HG02571 (cell line): ENCODE results near the gene PLCXD3.

Source experiments
- ATAC-seq: cut with Tn5 transposase; IDR thresholded peaks from one replicate; pipeline ENCODE4 v1.9.1; 2021; ENCODE audit warnings: mild to moderate bottlenecking, moderate library complexity; ENCODE audit not compliant: unreplicated experiment

The PLCXD3 gene

DNA sequence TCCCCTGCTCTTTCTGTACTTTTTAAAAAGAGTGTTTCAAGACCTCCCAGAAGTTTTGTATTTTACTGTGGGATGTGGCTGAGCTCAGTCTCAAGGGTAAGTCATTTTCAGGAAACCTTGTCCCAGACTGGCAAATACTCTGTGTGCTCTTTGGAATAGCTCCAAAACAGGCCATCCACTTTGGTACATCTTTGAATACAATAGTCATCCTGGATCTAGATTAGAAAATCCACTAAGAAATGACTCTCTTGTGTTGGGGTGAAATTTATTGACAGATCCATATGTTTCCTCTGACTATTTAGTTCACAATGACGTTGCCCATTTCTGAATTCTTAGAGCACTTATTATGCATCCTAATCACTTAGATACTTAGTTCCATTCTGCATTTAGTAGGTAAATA lies 95.2 kb downstream of the PLCXD3 start:
- no peak for ATAC-seq

DNA sequence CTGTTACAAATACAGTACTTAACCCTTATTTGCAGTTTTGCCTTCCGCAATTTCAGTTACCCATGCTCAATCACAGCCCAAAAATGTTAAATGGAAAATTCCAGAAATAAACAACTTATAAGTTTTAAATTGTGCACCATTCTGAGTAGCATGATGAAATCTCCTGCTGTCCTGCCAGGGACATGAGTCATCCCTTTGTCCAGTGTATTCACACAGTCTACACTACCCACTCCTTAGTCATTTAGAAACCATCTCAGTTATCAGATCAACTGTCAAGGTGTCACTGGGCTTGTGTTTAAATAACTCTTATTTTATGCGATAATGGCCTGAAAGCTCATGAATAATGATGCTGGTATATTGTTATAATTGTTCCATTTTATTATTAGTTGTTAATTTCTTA lies 95.8 kb downstream of the PLCXD3 start:
- no peak for ATAC-seq

DNA sequence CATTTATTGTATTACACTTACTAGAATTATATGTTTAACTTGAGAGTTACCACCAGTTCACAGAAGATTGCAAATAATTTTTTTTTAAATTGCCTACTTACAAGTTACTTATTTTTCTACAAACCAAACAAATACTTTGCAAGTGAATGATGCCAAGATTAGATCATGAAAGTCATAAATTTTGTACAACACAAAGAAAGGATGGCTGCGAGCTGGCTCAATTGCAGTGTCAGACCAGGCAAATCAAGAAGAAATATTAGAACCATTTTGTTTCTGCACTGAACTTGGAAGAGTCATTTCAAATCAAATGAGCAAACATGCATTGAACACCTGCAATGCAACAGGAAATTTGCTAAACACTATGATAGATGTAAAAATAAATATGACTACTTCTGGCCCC lies 97.3 kb downstream of the PLCXD3 start:
- no peak for ATAC-seq

DNA sequence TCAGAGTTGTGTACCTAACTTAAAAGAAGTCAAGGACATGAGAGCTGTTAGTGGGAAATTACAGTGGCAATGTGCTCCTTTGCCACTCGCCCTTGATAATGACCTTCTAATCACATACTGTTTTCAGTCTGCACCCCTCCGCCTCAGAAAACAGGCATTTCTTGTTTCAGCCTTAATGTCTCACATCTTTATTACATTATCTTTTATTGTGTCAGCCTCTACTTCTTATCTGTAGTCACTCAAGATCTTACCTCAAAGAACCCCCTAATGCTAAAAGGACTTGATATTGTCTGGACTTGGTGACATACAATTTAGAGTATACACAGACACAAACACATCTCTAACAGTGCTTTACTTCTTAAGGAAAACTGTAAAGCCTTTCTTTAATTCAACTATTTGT lies 97.9 kb downstream of the PLCXD3 start:
- ATAC-seq = no peak

DNA sequence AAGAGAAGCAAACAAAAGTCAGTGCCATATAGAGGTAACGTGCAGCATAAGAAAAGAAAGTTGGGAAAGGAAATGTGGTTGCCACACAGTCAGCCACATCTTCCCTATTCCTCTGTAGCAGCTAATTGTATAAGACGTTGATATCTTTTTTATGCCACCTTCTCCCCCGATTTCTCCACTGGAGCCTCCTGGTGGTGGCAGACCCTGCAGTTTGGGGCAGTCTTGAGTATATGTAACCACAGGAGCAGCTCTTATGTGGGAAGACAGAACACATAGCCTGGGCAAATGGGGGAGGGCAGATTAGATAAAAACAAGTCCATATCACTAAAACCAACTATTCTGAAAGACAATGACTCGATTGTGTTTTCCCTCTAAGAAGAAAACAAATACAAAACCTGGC lies 99.7 kb downstream of the PLCXD3 start:
- ATAC-seq = no peak

DNA sequence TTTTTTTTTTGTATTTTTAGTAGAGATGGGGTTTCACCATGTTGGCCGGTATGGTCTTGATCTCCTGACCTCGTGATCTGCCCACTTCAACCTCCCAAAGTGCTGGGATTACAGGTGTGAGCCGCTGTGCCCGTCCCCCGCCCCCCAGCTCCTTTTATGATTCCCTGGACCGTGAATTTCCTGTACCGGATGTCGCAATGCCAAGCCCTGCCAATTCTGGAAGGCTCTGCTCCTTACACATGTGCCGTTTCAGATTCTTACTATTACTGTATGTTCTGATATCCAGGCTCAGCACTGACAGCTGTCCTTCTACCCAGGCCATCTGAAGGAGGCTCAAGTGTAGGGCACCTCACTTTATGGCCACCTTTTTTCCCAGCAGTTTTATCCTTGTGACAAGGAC lies 100.1 kb downstream of the PLCXD3 start:
- no peak for ATAC-seq

DNA sequence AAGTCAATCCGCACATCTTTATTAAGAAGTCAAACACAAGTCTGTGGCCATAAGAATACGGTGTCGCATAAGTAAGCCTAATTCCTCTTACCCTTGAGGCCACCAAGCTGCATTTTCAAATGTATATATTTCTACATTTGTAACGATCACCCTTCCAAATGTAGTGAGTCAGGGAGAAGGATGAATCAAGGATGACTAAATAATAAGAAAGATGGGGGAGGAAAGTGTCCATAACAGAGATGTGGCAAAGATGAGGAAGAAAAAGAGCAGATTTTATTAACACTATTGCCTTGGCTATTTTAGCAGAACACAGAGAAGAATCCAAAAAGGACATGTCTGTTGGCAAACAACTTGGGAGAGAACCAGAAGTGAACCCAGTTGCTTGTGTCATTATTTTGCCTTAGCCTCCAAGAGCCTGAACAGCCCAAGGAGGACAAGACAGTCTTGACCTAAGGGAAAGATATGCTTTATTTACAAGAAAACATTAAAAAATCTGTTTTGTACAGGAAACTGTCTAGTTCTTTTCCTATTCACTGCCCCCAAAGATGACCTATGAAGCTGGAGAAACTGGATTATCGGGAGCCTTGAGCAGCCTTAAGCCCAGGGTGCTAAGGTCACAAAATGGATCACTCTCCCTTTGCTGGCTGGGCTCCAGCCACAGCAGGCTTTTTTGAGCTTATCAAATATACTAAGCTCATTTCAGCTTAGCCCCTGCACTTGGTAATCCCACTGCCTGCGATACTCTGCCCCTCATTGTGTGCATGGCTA lies 101.5 kb downstream of the PLCXD3 start:
- ATAC-seq = no peak

DNA sequence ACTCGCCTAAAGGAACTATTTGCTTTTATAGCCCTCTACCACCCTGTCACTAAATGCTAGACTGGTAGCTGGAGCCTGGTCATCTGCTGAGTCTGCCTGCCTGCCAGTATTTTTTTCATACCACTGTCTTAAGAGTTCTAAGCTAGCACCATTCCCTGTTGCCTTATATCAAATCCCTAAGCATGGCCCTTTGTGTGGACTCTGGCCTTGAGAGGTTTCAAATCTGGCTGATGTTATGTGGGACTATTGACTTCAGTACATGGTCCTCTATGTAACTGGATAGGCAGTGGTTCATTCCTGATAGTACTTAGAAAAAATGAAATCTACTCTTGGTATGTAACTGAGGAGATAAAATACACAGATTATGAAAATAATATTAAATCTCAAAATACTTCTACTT lies 103.5 kb downstream of the PLCXD3 start:
- no peak for ATAC-seq

DNA sequence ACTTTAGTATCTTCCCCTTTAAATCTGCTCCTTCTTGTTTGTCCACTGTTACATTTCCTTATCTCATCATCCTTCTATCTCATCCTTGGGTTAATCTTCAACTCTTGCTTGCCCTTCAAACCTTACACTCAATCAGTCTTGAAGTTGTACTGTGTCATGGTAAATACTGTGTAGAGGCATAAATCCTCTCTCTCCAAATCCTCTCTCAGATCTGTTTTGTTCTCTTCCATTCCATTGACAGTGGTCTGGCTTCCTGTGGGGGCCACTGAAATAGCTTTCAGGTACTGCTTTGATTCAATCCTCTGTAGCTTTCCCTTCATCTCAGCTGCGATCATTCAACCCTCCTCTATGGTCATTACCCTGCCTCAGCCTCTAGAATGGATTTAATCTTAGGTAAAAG lies 104.0 kb downstream of the PLCXD3 start:
- no peak for ATAC-seq

DNA sequence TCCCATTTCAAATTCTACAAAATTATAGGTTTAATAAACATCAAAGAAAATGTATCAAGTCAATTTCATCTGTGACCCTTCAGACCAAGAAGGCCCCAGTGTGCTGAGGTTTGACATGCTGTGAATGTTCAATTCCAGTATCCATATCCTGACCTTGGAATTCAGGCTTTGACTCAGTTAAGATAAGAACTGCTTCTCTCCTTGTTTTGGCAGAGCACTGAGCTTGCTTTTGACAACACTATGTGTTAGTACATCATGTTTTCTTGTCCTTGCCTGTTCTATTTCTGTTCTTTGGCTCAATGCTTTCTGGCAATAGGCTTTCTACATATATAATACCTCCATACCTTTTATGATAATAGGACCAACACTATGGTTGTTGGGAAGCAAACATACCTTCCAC lies 105.6 kb downstream of the PLCXD3 start:
- ATAC-seq = no peak

DNA sequence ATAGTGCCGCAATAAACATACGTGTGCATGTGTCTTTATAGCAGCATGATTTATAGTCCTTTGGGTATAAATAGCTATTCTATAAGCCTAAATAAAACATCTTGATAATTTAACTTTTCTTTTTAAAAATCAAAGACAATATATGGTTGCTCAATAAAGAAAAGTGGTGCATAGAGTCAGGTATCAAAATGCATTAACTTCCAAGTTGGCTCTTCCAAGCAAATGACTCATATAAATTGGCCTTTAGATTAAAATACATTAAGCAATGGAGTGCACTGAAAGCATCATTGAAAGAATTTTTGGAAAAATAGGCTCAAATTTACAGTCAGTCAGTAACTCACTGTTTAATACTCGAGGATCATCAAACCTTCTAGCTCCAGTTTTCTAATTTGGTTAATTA lies 106.6 kb downstream of the PLCXD3 start:
- no peak for ATAC-seq

DNA sequence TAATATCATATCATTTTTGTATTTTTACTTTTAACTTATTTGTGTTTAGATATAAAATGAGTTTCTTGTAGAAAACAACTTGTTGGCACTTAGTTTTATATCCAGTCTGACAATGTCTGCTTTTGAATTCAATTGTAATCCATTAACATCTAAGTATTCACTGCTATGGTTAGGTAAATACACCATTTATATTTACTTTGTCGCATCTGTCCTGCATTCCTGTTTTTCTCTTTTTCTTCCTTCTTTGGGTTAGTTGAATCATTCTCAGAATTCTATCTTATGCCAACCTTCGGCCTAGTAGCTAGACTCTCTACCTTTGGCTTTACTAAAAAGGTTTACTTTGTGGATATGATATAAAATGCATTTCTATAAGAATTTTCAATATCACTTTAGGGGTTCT lies 107.6 kb downstream of the PLCXD3 start:
- no peak for ATAC-seq

DNA sequence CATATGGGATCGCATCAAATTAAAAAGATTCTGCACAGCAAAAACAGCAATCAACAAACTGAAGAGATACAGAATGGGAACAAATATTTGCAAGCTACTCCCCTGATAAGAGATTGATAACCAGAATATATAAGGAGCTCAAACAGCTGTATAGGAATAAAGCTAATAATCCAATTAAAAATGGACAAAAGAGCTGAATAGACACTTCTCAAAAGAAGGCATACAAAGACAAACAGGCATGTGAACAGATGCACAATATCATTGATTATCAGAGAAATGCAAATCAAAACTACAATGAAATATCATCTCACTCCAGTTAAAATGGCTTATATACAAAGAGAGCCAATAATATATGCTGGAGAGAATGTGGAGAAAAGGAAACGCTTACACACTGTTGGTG lies 110.6 kb downstream of the PLCXD3 start:
- ATAC-seq = no peak

DNA sequence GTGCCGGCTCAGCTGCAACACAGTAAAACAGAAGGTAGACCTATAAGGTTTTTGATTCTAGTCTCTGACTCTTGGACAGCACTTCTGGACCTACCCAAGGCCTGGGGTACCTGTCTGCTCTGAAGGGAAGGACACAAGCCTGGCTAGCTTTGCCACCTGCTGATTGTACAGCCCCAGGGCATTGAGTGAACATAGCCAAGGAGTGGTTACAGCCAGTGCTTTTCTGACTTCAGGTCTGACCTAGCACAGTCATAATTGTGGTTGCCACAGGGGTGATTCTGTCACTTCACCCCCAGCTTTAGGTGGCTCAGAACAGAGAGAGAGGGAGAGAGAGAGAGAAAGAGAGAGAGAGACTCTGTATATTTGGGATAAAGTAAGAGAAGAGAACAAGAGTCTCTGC lies 118.4 kb downstream of the PLCXD3 start:
- ATAC-seq = no peak

DNA sequence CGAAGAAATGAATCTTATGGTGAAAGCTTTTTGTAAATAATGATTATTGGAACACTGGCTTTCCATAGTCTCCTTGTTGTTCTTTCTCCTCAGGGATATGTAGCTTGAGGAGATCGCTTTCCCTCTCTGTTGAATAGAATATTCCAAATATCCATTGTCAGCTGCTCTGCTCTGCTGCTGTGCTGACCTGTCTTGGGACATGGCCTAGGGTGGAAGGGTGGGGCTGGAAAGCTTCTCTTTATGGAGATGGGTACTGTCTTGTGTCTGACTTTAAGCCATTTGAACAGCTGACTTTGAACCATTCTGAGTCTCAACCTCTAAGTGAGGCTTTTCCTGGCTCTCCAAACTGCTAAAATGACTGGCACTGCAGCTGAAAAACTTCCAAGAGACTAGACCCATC lies 135.8 kb downstream of the PLCXD3 start:
- no peak for ATAC-seq

DNA sequence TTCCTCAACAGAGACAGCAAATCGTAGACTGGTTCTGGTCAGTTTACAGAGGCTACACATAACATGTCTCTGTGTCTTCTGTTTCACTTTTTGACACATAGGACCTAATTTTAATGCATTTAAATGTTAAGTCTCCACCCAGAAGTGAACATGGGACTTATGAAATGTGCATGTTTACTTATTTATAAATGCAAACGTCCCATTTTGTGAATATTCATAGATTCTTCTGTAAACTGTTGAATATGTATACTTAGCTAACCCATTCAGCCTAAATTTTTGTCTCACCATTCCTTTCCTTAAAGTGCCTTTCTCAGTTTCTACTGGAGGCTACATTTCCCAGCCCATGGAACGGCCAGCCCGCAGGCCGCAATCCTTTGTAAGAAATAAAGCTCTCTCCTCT lies 137.2 kb downstream of the PLCXD3 start:
- no peak for ATAC-seq

DNA sequence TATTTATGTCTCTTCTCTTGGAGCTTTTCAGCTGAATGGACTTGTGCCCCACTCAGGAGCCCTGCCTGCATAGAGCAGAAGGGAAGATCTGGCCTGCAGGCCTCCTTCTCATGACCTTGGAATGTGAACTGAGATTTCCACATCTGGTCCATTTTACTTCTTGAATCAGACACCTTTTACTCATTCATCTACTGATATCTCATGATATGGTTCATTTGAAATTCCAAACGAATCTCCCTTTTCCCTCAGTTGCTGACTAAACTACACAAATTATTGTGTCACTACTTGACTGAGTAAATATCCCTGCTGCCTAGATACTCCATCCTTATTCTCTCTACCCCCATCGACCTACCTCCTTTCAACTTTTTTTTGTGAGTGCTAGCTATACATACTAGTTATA lies 138.7 kb downstream of the PLCXD3 start:
- no peak for ATAC-seq

DNA sequence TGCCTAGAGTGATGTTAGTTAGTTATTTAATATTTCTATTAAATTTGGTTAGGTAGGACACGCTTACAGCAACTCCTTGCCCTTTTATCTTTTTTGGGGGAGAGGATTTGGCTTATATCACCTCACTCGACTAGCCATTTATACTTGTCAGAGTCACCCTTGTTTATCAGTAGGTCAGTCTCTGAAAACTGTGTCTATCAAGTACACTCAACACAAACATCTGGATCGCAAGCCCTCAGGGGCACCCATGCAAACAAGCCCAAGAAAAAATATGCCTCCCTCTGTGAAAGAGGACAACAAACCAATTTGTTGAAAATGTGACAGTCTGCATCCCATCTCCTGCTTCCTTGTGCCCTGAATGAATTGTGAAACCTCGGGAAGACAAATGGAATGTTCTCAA lies 139.9 kb downstream of the PLCXD3 start:
- no peak for ATAC-seq

DNA sequence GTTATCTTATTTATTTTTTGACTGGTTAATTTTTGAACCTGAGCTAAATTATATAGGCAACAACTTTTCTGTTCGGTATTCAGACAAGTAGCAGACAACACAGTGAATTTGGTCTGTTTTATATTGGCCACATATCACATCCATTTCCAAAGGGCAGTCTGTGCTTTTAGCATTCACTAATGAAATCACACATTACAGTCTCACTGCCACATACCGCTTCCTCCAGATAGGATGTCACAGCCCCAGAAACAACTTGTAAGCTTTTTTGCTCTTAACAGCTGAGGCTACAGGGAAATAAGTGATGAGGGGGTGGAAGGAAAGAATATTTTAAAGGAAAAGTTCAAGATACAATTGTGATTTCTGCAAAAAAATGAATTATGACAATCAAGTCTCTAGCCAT lies 140.6 kb downstream of the PLCXD3 start:
- ATAC-seq = no peak

DNA sequence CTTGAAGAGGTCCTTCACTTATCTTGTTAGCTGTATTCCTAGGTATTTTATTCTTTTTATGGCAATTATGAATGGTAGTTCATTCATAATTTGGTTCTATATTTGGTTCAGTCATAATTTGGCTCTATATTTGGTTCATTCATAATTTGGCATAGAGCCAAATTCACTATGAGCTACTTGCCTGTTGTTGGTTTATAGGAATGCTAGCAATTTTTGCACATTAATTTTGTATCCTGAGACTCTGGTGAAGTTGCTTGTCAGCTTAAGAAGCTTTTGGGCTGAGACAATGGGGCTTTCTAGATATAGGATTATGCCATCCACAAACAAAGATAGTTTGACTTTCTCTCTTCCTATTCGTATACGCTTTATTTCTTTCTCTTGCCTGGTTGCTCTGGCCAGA lies 142.2 kb downstream of the PLCXD3 start:
- no peak for ATAC-seq

DNA sequence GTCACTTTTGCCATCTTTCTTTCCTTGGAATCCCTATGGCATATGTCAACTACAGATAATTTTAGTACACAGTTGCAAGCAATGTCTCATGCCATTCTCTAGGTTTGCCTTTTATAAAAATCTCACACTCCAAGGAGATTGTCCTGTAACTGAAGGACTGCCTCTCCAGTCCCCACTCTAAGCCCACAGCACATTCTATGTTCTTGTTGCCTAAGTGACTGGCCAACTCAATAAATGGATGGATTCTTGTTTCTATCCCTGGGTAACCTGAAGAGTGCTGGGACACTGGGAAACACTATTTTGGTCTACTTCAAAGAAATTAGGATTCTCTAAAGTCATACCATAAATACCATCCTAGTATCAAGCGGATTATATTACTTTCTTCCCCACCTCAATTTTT lies 145.0 kb downstream of the PLCXD3 start:
- ATAC-seq = no peak

DNA sequence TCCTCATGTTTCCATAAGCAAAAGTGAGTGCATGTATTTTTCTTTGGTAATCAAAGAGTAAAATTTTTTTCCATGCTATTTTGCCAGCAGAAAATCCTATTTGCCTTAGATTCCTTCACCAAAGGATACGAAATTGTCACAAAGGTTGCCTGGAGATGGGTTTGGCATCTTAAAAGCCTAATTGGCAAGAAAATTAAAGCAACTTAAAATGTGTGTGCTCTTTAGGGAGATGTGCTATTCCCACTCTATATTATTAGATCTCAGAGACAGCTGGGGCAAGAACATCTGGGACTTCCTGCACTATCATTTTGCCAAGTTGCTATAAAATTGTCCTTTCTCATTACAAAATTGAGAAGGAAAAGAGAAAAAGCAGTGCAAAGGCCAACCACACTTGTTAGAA lies 146.1 kb downstream of the PLCXD3 start:
- ATAC-seq = no peak

DNA sequence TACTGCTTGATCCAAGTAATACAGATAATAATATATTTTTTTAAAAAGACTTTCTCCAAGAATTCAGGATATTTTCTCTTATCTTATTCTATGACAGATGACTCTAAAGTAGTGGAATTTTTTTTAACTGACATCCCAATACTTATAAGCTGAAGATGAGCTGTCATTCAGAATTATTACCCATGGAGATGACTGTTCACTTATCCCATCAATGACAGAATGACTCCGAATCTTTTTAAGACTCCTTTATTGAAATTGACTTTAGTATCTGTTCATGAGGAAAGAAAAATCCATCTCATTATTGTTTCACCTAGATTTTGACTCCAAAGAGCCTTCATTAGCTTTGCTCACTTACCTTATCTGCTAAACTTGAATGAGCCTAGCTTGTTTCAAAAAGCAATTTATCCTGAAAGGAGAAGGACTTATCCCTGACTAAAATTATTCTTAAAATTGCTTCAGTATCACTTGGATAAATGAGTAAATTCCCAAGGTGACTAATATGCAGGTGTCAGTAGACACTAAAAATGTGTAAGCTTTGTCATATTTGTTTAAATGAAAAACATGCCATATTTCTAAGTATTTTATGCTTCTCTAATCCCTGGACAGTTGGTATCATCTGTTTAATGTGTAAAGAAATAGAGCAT lies 146.9 kb downstream of the PLCXD3 start:
- ATAC-seq = no peak
